ENCODE results near the gene ULK4.

ULK4 gene

DNA sequence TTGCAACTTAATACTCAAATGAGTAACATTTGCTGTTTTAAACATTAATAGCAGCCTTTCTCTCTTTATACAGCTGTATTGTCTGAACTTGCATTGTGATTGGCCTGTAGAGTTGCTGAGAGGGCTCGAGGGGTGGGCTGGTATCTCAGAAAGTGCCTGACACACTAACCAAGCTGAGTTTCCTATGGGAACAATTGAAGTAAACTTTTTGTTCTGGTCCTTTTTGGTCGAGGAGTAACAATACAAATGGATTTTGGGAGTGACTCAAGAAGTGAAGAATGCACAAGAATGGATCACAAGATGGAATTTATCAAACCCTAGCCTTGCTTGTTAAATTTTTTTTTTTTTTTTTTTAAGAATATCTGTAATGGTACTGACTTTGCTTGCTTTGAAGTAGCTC is 722.3 kb downstream of the ULK4 start:
- Histone ChIP-seq H3K4me3 (ENCODE audit: low read depth in 1 of 2, low read length in 2 of 2) (no peak overlapping the region), H3K36me3 (ENCODE audit: insufficient read depth, low read length) (peaks cover 81% of the 10 kb centered on the region), H2AFZ (ENCODE audit: low read depth, low read length) (no peak overlapping the region), H3K4me1 (ENCODE audit: insufficient read depth, low read length) (no peaks in the 10 kb centered on the region), H4K20me1 (ENCODE audit: insufficient read depth, low read length) (peaks cover 20% of the 10 kb centered on the region; the same call in 1 of the 2 replicates), H3K9ac (ENCODE audit: low read depth, low read length) (no peak overlapping the region), H3K27ac (ENCODE audit: low read length) (no peak overlapping the region), H3K9me3 (ENCODE audit: insufficient read depth, low read length, severe bottlenecking) (no peaks in the 10 kb centered on the region), H3K27me3 (ENCODE audit: insufficient read depth, low read length, poor library complexity) (no peaks in the 10 kb centered on the region), H3K4me2 (ENCODE audit: insufficient read depth, low read length) (no peak overlapping the region), H3K79me2 (ENCODE audit: insufficient read depth, low read length) (no peaks in the 10 kb centered on the region)
- TF ChIP-seq, protein P1, sequence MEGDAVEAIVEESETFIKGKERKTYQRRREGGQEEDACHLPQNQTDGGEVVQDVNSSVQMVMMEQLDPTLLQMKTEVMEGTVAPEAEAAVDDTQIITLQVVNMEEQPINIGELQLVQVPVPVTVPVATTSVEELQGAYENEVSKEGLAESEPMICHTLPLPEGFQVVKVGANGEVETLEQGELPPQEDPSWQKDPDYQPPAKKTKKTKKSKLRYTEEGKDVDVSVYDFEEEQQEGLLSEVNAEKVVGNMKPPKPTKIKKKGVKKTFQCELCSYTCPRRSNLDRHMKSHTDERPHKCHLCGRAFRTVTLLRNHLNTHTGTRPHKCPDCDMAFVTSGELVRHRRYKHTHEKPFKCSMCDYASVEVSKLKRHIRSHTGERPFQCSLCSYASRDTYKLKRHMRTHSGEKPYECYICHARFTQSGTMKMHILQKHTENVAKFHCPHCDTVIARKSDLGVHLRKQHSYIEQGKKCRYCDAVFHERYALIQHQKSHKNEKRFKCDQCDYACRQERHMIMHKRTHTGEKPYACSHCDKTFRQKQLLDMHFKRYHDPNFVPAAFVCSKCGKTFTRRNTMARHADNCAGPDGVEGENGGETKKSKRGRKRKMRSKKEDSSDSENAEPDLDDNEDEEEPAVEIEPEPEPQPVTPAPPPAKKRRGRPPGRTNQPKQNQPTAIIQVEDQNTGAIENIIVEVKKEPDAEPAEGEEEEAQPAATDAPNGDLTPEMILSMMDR (IDR thresholded peaks at IDR 0.05; ENCODE audit: borderline replicate concordance, extremely low read depth, low read length, poor library complexity, severe bottlenecking): no peak
- no peak for TF ChIP-seq EZH2 (IDR thresholded peaks at IDR 0.05; ENCODE audit: borderline replicate concordance, low read depth, low read length, severe bottlenecking)
- DNase-seq (no peak), ATAC-seq (ENCODE audit: insufficient read depth, low read depth) (no peak)

DNA sequence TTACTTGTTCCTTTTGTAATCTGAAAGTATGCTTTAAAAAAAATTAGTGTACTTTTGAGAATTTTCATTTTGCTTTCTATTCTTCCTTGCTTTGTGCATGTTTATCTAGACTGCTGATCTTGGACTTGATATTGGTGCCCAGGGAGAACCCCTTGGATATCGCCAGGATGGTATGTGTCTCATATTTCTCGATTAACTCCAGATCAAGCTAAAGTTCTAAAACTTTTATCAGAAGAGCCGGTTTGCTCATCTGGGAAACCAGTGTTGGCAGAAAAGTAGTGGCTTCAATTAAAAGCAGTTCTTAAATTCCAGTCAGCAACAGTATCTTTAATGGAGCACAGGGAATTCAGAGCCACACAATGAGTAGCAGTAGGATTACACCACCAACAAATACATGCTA is 724.0 kb downstream of the ULK4 start:
- H3K9me3 ChIP-seq (ENCODE audit: insufficient read depth, low read length, severe bottlenecking): no peaks in the 10 kb centered on the region
- ATAC-seq (ENCODE audit: insufficient read depth, low read depth) (no peak), DNase-seq (no peak)
- TF ChIP-seq, protein P1 (IDR thresholded peaks at IDR 0.05; ENCODE audit: borderline replicate concordance, extremely low read depth, low read length, poor library complexity, severe bottlenecking): no peak
- no peak for TF ChIP-seq EZH2 (IDR thresholded peaks at IDR 0.05; ENCODE audit: borderline replicate concordance, low read depth, low read length, severe bottlenecking)
- no peak overlapping the region for H2AFZ ChIP-seq (ENCODE audit: low read depth, low read length)
- no peak overlapping the region for H3K27ac ChIP-seq (ENCODE audit: low read length)
- peaks cover 93% of the 10 kb centered on the region for H3K36me3 ChIP-seq (ENCODE audit: insufficient read depth, low read length)
- peaks cover 22% of the 10 kb centered on the region; the same call in 1 of the 2 replicates for H4K20me1 ChIP-seq (ENCODE audit: insufficient read depth, low read length)
- H3K27me3 ChIP-seq (ENCODE audit: insufficient read depth, low read length, poor library complexity): no peaks in the 10 kb centered on the region
- H3K4me1 ChIP-seq (ENCODE audit: insufficient read depth, low read length): no peaks in the 10 kb centered on the region
- H3K4me2 ChIP-seq (ENCODE audit: insufficient read depth, low read length): no peak overlapping the region
- no peak overlapping the region for H3K4me3 ChIP-seq (ENCODE audit: low read depth in 1 of 2, low read length in 2 of 2)
- no peak overlapping the region for H3K9ac ChIP-seq (ENCODE audit: low read depth, low read length)
- H3K79me2 ChIP-seq (ENCODE audit: insufficient read depth, low read length): no peaks in the 10 kb centered on the region

DNA sequence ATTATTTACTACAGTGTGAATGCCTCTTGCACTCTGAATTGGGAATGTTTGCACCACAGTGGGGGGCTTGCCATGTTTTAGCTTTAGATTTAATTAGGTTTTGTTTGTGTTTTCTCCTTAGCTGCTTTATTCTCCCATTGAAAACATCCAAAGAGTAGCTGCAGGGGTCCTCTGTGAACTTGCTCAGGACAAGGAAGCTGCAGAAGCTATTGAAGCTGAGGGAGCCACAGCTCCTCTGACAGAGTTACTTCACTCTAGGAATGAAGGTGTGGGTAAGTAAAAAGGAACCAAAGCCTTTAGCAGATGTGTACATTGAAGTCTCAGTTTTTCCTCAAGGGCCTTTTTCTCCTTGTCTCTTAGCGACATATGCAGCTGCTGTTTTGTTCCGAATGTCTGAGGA is 725.7 kb downstream of the ULK4 start:
- Histone ChIP-seq H3K79me2 (ENCODE audit: insufficient read depth, low read length) (no peaks in the 10 kb centered on the region), H3K4me1 (ENCODE audit: insufficient read depth, low read length) (no peaks in the 10 kb centered on the region), H3K27me3 (ENCODE audit: insufficient read depth, low read length, poor library complexity) (no peaks in the 10 kb centered on the region), H3K4me3 (ENCODE audit: low read depth in 1 of 2, low read length in 2 of 2) (no peak overlapping the region), H2AFZ (ENCODE audit: low read depth, low read length) (no peak overlapping the region), H4K20me1 (ENCODE audit: insufficient read depth, low read length) (peaks cover 27% of the 10 kb centered on the region; the same call in 1 of the 2 replicates), H3K9ac (ENCODE audit: low read depth, low read length) (no peak overlapping the region), H3K27ac (ENCODE audit: low read length) (no peak overlapping the region), H3K4me2 (ENCODE audit: insufficient read depth, low read length) (no peak overlapping the region), H3K36me3 (ENCODE audit: insufficient read depth, low read length) (peaks cover 95% of the 10 kb centered on the region), H3K9me3 (ENCODE audit: insufficient read depth, low read length, severe bottlenecking) (no peaks in the 10 kb centered on the region)
- ATAC-seq (ENCODE audit: insufficient read depth, low read depth) (no peak), DNase-seq (no peak)
- no peak for TF ChIP-seq EZH2 (IDR thresholded peaks at IDR 0.05; ENCODE audit: borderline replicate concordance, low read depth, low read length, severe bottlenecking)
- TF ChIP-seq, protein P1 (IDR thresholded peaks at IDR 0.05; ENCODE audit: borderline replicate concordance, extremely low read depth, low read length, poor library complexity, severe bottlenecking): no peak

Measured in DND-41 (cell line).